Endodermal cell (in vitro differentiated cells): ENCODE measurements around the gene CAMKMT. TPM values are rescaled to one million over a fixed set of nuclear protein-coding genes. Genes with fewer than 3 reads are reported as not detected.

Experiments used
- DNase-seq: peaks from one replicate; pipeline ENCODE4 v3.0.0-alpha.2; 2017
- H3K27ac ChIP-seq: 2 replicates; pipeline ENCODE4 v1.5.1; 2013; ENCODE audit warnings: mild to moderate bottlenecking, low read depth, low read length, moderate library complexity
- H3K27me3 ChIP-seq: 2 replicates; pipeline ENCODE4 v1.6.1; 2013; ENCODE audit warnings: mild to moderate bottlenecking, low read length, moderate library complexity; ENCODE audit not compliant: insufficient read depth, control insufficient read depth, poor library complexity, severe bottlenecking
- H3K36me3 ChIP-seq: 2 replicates; pipeline ENCODE4 v1.7.0; 2013; ENCODE audit warnings: mild to moderate bottlenecking, low read length, moderate library complexity; ENCODE audit not compliant: control insufficient read depth, insufficient read depth
- H3K4me1 ChIP-seq: one replicate; pipeline ENCODE4 v1.7.0; 2013; ENCODE audit warnings: low read length; ENCODE audit not compliant: control insufficient read depth, insufficient read depth
- H3K4me3 ChIP-seq: 2 replicates; pipeline ENCODE4 v1.5.1; 2013; ENCODE audit warnings: mild to moderate bottlenecking, low read length, moderate library complexity
- H3K9ac ChIP-seq: 2 replicates; pipeline ENCODE4 v1.6.1; 2013; ENCODE audit warnings: mild to moderate bottlenecking, low read length, moderate library complexity; ENCODE audit not compliant: poor library complexity, severe bottlenecking; ENCODE audit errors: extremely low read depth
- H3K9me3 ChIP-seq: 2 replicates; pipeline ENCODE4 v1.6.1; 2013; ENCODE audit warnings: mild to moderate bottlenecking, low read length, moderate library complexity; ENCODE audit not compliant: control insufficient read depth
- H3K27ac Mint-ChIP-seq: 2 replicates; pipeline ENCODE4 v1.8.0; 2020; ENCODE audit warnings: mixed read lengths
- H3K27me3 Mint-ChIP-seq: 2 replicates; pipeline ENCODE4 v1.8.0; 2021; ENCODE audit warnings: mild to moderate bottlenecking, mixed read lengths; ENCODE audit not compliant: insufficient read depth
- H3K36me3 Mint-ChIP-seq: 2 replicates; pipeline ENCODE4 v1.8.0; 2020; ENCODE audit warnings: low read depth, mixed read lengths
- H3K4me1 Mint-ChIP-seq: 2 replicates; pipeline ENCODE4 v1.8.0; 2020; ENCODE audit warnings: mixed read lengths
- H3K4me3 Mint-ChIP-seq: 2 replicates; pipeline ENCODE4 v1.8.0; 2020; ENCODE audit warnings: mild to moderate bottlenecking, moderate library complexity, mixed read lengths
- H3K9me3 Mint-ChIP-seq: 2 replicates; pipeline ENCODE4 v1.8.0; 2020; ENCODE audit warnings: mild to moderate bottlenecking, mixed read lengths
- WGBS, 2 experiments: methylation state at CpG; one replicate each; pipeline versions ENCODE4 v1.1.5 to v1.1.7; 2013; ENCODE audit warnings: missing lambda C conversion rate in 2 of 2, mixed read lengths in 1 of 2; ENCODE audit not compliant: insufficient coverage in 1 of 2, insufficient read length in 1 of 2; 5-methylcytosine and 5-hydroxymethylcytosine counted together
- total RNA-seq, 2 donors: library from RNA; stranded (reverse); fragmentation: NEBNext Ultra II Directional in 1 of 2; extraction: Animal tissue kit (Norgen Biotek cat#: 25700) in 1 of 2; gene quantifications; 2 replicates in 1 of 2; 3 replicates in 1 of 2; pipeline ENCODE4 v1.2.1, GENCODE V29; 2021
- TF ChIP-seq, protein P1 (sequence below): fragments of 200-600 bp; sonication (generic); conservative IDR thresholded peaks from 2 replicates; pipeline ENCODE4 v1.5.0; 2021; ENCODE audit warnings: antibody characterized with exemption, mild to moderate bottlenecking

The CAMKMT gene
- total RNA-seq, 2 donors from 2014 or later, result 31.4 to 57.5 TPM

DNA sequence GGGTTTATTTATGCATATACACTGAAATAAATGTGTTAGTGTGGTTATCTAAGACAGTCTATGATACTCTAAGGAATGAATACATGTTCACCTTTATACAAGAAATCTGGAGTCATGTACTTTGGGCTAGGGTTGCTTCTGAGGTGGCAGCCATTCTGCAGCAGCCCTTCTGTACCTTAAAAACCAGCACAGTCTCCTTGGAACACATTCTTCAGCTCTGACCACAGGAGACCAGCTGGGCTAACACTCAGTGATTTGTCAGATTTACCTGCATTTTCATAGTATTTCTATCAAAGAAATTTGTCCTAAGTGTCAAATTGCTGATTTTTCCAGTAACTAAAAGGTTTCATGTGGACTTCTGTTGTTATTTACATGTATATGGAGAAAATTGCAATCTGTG is 167.7 kb downstream of the CAMKMT start:
- H3K27me3 Mint-ChIP-seq, result no peaks in the 10 kb centered on the region
- no peak overlapping the region for H3K4me3 Mint-ChIP-seq
- Histone ChIP-seq H3K27ac (no peak overlapping the region), H3K4me3 (no peak overlapping the region), H3K36me3 (no peaks in the 10 kb centered on the region), H3K9ac (no peak overlapping the region), H3K4me1 (no peaks in the 10 kb centered on the region), H3K9me3 (no peaks in the 10 kb centered on the region), H3K27me3 (no peaks in the 10 kb centered on the region)
- H3K4me1 Mint-ChIP-seq, result peaks cover 3% of the 10 kb centered on the region
- no peak for DNase-seq
- TF ChIP-seq, protein P1, sequence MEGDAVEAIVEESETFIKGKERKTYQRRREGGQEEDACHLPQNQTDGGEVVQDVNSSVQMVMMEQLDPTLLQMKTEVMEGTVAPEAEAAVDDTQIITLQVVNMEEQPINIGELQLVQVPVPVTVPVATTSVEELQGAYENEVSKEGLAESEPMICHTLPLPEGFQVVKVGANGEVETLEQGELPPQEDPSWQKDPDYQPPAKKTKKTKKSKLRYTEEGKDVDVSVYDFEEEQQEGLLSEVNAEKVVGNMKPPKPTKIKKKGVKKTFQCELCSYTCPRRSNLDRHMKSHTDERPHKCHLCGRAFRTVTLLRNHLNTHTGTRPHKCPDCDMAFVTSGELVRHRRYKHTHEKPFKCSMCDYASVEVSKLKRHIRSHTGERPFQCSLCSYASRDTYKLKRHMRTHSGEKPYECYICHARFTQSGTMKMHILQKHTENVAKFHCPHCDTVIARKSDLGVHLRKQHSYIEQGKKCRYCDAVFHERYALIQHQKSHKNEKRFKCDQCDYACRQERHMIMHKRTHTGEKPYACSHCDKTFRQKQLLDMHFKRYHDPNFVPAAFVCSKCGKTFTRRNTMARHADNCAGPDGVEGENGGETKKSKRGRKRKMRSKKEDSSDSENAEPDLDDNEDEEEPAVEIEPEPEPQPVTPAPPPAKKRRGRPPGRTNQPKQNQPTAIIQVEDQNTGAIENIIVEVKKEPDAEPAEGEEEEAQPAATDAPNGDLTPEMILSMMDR, result no peak
- peaks cover 2% of the 10 kb centered on the region for H3K36me3 Mint-ChIP-seq
- H3K27ac Mint-ChIP-seq, result no peak overlapping the region
- H3K9me3 Mint-ChIP-seq, result no peaks in the 10 kb centered on the region

DNA sequence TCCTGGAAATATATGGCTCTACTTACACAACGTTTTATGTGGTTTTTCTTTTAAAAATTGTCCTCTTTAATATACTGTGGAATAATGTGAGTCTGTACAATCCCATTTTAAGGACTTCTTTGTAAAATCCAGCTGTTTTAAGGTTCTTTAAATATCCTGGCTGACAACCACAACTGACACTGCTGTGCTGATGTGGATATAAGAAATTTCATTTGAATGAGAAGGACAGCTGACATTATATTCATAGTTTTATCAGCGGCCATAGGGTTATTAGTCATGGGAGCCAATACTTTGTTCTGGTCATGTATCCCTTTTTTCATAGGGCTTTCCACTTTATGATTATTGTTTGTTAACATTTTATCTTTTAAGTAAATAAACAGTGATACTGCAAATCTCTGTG is 169.5 kb downstream of the CAMKMT start:
- Mint-ChIP-seq H3K36me3 (peaks cover 2% of the 10 kb centered on the region), H3K9me3 (no peaks in the 10 kb centered on the region), H3K4me1 (peaks cover 3% of the 10 kb centered on the region), H3K27ac (no peak overlapping the region), H3K27me3 (no peaks in the 10 kb centered on the region), H3K4me3 (no peak overlapping the region)
- Histone ChIP-seq H3K4me3 (no peak overlapping the region), H3K9ac (no peak overlapping the region), H3K27me3 (no peaks in the 10 kb centered on the region), H3K36me3 (no peaks in the 10 kb centered on the region), H3K4me1 (no peaks in the 10 kb centered on the region), H3K9me3 (no peaks in the 10 kb centered on the region), H3K27ac (no peak overlapping the region)
- TF ChIP-seq, protein P1, result no peak
- 87 to 100% methylated on average over 1 to 2 of the region's 2 CpGs for WGBS, 2 experiments
- DNase-seq, result no peak

DNA sequence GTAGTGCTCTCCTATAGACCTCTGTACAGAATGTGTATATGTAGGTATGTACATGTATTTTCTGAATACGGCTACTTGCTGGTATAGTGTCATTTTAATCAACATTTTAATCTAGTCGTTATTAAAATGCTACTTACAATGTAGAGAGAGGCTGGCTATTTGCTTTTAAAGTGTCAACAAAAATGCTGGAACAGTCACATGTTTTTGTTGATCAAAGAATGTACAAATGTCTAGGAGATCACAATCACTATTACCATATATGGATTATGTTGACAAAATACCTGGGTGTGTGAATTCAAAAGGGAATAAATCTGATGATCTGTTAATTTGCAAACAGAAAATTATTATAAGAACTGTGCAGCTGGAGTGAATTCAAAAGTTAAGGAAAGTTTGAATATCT is 170.3 kb downstream of the CAMKMT start:
- H3K4me3 Mint-ChIP-seq, result no peak overlapping the region
- H3K36me3 Mint-ChIP-seq, result peaks cover 2% of the 10 kb centered on the region

More for the DNA sequence above, 170.3 kb downstream of the CAMKMT start:
- Mint-ChIP-seq H3K27me3 (no peaks in the 10 kb centered on the region), H3K27ac (no peak overlapping the region), H3K9me3 (no peaks in the 10 kb centered on the region), H3K4me1 (peaks cover 3% of the 10 kb centered on the region)
- Histone ChIP-seq H3K4me3 (no peak overlapping the region), H3K9me3 (no peaks in the 10 kb centered on the region), H3K27me3 (no peaks in the 10 kb centered on the region), H3K4me1 (no peaks in the 10 kb centered on the region), H3K27ac (no peak overlapping the region), H3K9ac (no peak overlapping the region), H3K36me3 (no peaks in the 10 kb centered on the region)
- 100% methylated on average over 1 of the region's 2 CpGs; no CpG with 5 or more reads in 1 of the 2 experiments for WGBS, 2 experiments
- no peak for DNase-seq
- TF ChIP-seq, protein P1, result no peak
